GM23338 (cell line): ENCODE measurements around the gene CDC42BPA. TPM values are rescaled to one million over a fixed set of nuclear protein-coding genes. Genes with fewer than 3 reads are reported as not detected.

ENCODE experiments used
- ATAC-seq: fragments of 200-7000 bp; cut with Tn5 transposase; 3 replicates; pipeline ENCODE4 v1.9.1; 2020
- DNase-seq: peaks from one replicate; pipeline ENCODE4 v3.0.0-alpha.2; 2015; ENCODE audit warnings: low spot score
- H2AFZ ChIP-seq: fragments of 200-600 bp; sonication (generic); 2 replicates; pipeline ENCODE4 v1.8.0; 2016; ENCODE audit warnings: antibody characterized with exemption, mild to moderate bottlenecking, moderate library complexity
- H3F3A ChIP-seq: fragments of 200-600 bp; sonication (generic); replicated peaks from 2 replicates; pipeline ENCODE4 v1.8.0; 2017; ENCODE audit warnings: antibody characterized with exemption, mixed run types, low read depth
- H3K27ac ChIP-seq: fragments of 200-600 bp; sonication (generic); 2 replicates; pipeline ENCODE4 v1.6.1; 2016; ENCODE audit warnings: low read depth
- H3K27me3 ChIP-seq: fragments of 200-600 bp; sonication (generic); 2 replicates; pipeline ENCODE4 v1.8.0; 2016; ENCODE audit warnings: mild to moderate bottlenecking, mixed run types, moderate library complexity; ENCODE audit not compliant: insufficient read depth
- H3K36me3 ChIP-seq: fragments of 200-600 bp; sonication (generic); 2 replicates; pipeline ENCODE4 v1.8.0; 2016; ENCODE audit warnings: mild to moderate bottlenecking; ENCODE audit not compliant: insufficient read depth
- H3K4me1 ChIP-seq: fragments of 200-600 bp; sonication (generic); 2 replicates; pipeline ENCODE4 v1.8.0; 2016; ENCODE audit warnings: mild to moderate bottlenecking, moderate library complexity; ENCODE audit not compliant: insufficient read depth
- H3K4me2 ChIP-seq: fragments of 200-600 bp; sonication (generic); 2 replicates; pipeline ENCODE4 v1.7.1; 2017; ENCODE audit warnings: mixed run types
- H3K4me3 ChIP-seq: fragments of 200-600 bp; sonication (generic); 2 replicates; pipeline ENCODE4 v1.6.1; 2016; ENCODE audit warnings: mixed run types
- H3K79me2 ChIP-seq: fragments of 200-600 bp; sonication (generic); replicated peaks from 2 replicates; pipeline ENCODE4 v1.8.0; 2017; ENCODE audit warnings: mild to moderate bottlenecking; ENCODE audit not compliant: insufficient read depth
- H3K9me2 ChIP-seq: fragments of 200-600 bp; sonication (generic); 2 replicates; pipeline ENCODE4 v1.8.0; 2017; ENCODE audit not compliant: insufficient read depth
- H4K20me1 ChIP-seq: fragments of 200-600 bp; sonication (generic); replicated peaks from 2 replicates; pipeline ENCODE4 v1.8.0; 2017; ENCODE audit warnings: mild to moderate bottlenecking; ENCODE audit not compliant: insufficient read depth
- H3K27ac Mint-ChIP-seq: 2 replicates; pipeline ENCODE4 v1.8.0; 2020; ENCODE audit warnings: inconsistent platforms, mild to moderate bottlenecking, moderate library complexity, mixed read lengths
- H3K27me3 Mint-ChIP-seq: 3 replicates; pipeline ENCODE4 v1.8.0; 2022; ENCODE audit warnings: low read depth, mild to moderate bottlenecking, moderate library complexity, mixed read lengths, inconsistent platforms; ENCODE audit not compliant: insufficient read depth, poor library complexity
- H3K36me3 Mint-ChIP-seq: 3 replicates; pipeline ENCODE4 v1.8.0; 2021; ENCODE audit warnings: low read depth, mild to moderate bottlenecking, inconsistent platforms, moderate library complexity, mixed read lengths
- H3K4me1 Mint-ChIP-seq: 3 replicates; pipeline ENCODE4 v1.8.0; 2020; ENCODE audit warnings: mild to moderate bottlenecking, inconsistent platforms, mixed read lengths
- H3K4me3 Mint-ChIP-seq: 3 replicates; pipeline ENCODE4 v1.8.0; 2021; ENCODE audit warnings: moderate library complexity, mild to moderate bottlenecking, inconsistent platforms, mixed read lengths
- H3K9me3 Mint-ChIP-seq: 3 replicates; pipeline ENCODE4 v1.8.0; 2020; ENCODE audit warnings: moderate library complexity, mild to moderate bottlenecking, inconsistent platforms, mixed read lengths
- CREB1 ChIP-seq: fragments of 250-450 bp; sonication (Bioruptor Pico); IDR thresholded peaks from 2 replicates; pipeline ENCODE4 v1.5.0; 2020; ENCODE audit warnings: low read depth, mild to moderate bottlenecking, moderate library complexity
- CTCF ChIP-seq, 2 experiments: fragments of 200-600 bp in 1 of 2; sonication (generic) in 1 of 2; conservative IDR thresholded peaks; 2 replicates each; pipeline versions ENCODE4 v1.5.1 to v1.6.1; 2016 to 2017; ENCODE audit warnings: antibody characterized with exemption in 2 of 2, low read depth in 2 of 2, mild to moderate bottlenecking in 2 of 2, moderate library complexity in 1 of 2
- ETS1 ChIP-seq: IDR thresholded peaks from 2 replicates; pipeline ENCODE4 v1.6.1; 2016; ENCODE audit warnings: antibody characterized with exemption
- EZH2 ChIP-seq: fragments of 200-600 bp; sonication (generic); IDR thresholded peaks from one replicate; pipeline ENCODE4 v1.8.0; 2017; ENCODE audit warnings: antibody characterized with exemption, mild to moderate bottlenecking, low read depth; ENCODE audit not compliant: unreplicated experiment
- EZH2phosphoT487 ChIP-seq: fragments of 200-600 bp; sonication (generic); IDR thresholded peaks from one replicate; pipeline ENCODE4 v1.8.1; 2018; ENCODE audit warnings: antibody characterized with exemption; ENCODE audit not compliant: unreplicated experiment
- JUNB ChIP-seq: IDR thresholded peaks from one replicate; pipeline ENCODE4 v1.6.1; 2016; ENCODE audit warnings: antibody characterized with exemption; ENCODE audit not compliant: unreplicated experiment
- NANOG ChIP-seq: IDR thresholded peaks from 2 replicates; pipeline ENCODE4 v1.6.1; 2016; ENCODE audit warnings: antibody characterized with exemption, borderline replicate concordance
- POLR2AphosphoS5 ChIP-seq: IDR thresholded peaks from 2 replicates; pipeline ENCODE4 v1.6.1; 2016; ENCODE audit warnings: antibody characterized with exemption, low read depth
- REST ChIP-seq: IDR thresholded peaks from one replicate; pipeline ENCODE4 v1.6.1; 2018; ENCODE audit warnings: antibody characterized with exemption; ENCODE audit not compliant: unreplicated experiment
- ZNF114 ChIP-seq: fragments of 250-450 bp; sonication (Bioruptor Pico); IDR thresholded peaks from 2 replicates; pipeline ENCODE4 v1.5.0; 2020; ENCODE audit warnings: mild to moderate bottlenecking, moderate library complexity
- ZNF331 ChIP-seq: fragments of 250-450 bp; sonication (Bioruptor Pico); IDR thresholded peaks from 2 replicates; pipeline ENCODE4 v1.5.0; 2020; ENCODE audit warnings: low read depth, mild to moderate bottlenecking, moderate library complexity
- ZNF462 ChIP-seq: fragments of 250-450 bp; sonication (Bioruptor Pico); IDR thresholded peaks from 2 replicates; pipeline ENCODE4 v1.5.0; 2020; ENCODE audit warnings: mild to moderate bottlenecking, moderate library complexity
- polyA plus RNA-seq: library from polyadenylated mRNA; unstranded; fragments of >200 nt; fragmentation: Nextera tagmentation; extraction: Ambion mirVana; gene quantifications from 2 replicates; pipeline ENCODE4 v1.2.1, GENCODE V29; 2016
- total RNA-seq: library from RNA; depleted of rRNA; stranded (reverse); fragments of >200 nt; shearing (Covaris generic); gene quantifications from 2 replicates; pipeline ENCODE4 v1.2.3, GENCODE V29; 2014

The CDC42BPA gene
- total and polyA plus RNA-seq, 2 experiments from 2014 or later = 17.7 to 40.1 TPM

GRCh38 chr1:227004796-227005195 is 313.5 kb downstream of the CDC42BPA start (continued):
- no peak for TF ChIP-seq ZNF462 (CRISPR knock-in tag)
- TF ChIP-seq EZH2phosphoT487 = no peak
- no peak for TF ChIP-seq ZNF114 (CRISPR knock-in tag)

GRCh38 chr1:227003165-227003564 is 315.1 kb downstream of the CDC42BPA start:
- Histone ChIP-seq H3K9me2 (no peaks in the 10 kb centered on the region), H3K4me1 (no peaks in the 10 kb centered on the region), H3K4me3 (no peak overlapping the region), H3K27me3 (no peaks in the 10 kb centered on the region), H3K27ac (no peak overlapping the region), H3K4me2 (no peak overlapping the region), H3K79me2 (no peaks in the 10 kb centered on the region), H3F3A (no peaks in the 10 kb centered on the region), H3K36me3 (no peaks in the 10 kb centered on the region), H2AFZ (no peak overlapping the region), H4K20me1 (no peaks in the 10 kb centered on the region; the same call in 1 of the 2 replicates)
- H3K9me3 Mint-ChIP-seq = no peaks in the 10 kb centered on the region
- peaks cover 2% of the 10 kb centered on the region for H3K27me3 Mint-ChIP-seq
- ATAC-seq (no peak), DNase-seq (no peak)
- no peak overlapping the region for H3K27ac Mint-ChIP-seq
- peaks cover 15% of the 10 kb centered on the region; the same call in 2 of the 3 replicates for H3K36me3 Mint-ChIP-seq
- no peaks in the 10 kb centered on the region for H3K4me1 Mint-ChIP-seq
- no peak overlapping the region for H3K4me3 Mint-ChIP-seq
- no peak for TF ChIP-seq CTCF (conservative IDR thresholded peaks at IDR 0.05; ENCODE audit: low read depth in 2 of 2)
- no peak for TF ChIP-seq EZH2phosphoT487
- no peak for TF ChIP-seq ZNF114 (CRISPR knock-in tag)
- no peak for TF ChIP-seq CREB1
- no peak for TF ChIP-seq EZH2
- TF ChIP-seq REST = no peak
- TF ChIP-seq JUNB = no peak
- no peak for TF ChIP-seq ETS1
- no peak for TF ChIP-seq NANOG
- no peak for TF ChIP-seq ZNF331
- no peak for TF ChIP-seq POLR2AphosphoS5
